Measurements from ENCODE around the gene NLRP1.

DNA sequence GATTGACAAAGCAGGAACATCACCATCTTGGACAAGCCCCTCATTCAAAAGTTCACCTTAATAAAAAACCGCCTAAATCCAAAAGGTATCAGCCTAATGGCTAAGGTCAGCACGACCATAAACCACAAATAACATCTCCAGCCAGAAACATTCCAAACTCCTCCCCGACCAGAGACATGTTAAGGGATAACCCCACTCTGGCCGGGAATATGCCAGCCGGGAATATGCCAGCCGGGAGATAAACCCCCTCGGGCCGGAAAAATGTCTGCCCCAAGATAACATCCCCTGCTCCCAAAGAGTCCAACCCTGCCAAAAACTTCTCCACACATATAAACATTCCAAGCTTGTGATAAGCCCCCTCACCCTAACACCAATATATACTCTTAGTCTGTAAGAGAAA is 116.9 kb downstream of the NLRP1 start:
- no peak for TF ChIP-seq POLR2A (IDR thresholded peaks at IDR 0.05)
- TF ChIP-seq, protein P1, sequence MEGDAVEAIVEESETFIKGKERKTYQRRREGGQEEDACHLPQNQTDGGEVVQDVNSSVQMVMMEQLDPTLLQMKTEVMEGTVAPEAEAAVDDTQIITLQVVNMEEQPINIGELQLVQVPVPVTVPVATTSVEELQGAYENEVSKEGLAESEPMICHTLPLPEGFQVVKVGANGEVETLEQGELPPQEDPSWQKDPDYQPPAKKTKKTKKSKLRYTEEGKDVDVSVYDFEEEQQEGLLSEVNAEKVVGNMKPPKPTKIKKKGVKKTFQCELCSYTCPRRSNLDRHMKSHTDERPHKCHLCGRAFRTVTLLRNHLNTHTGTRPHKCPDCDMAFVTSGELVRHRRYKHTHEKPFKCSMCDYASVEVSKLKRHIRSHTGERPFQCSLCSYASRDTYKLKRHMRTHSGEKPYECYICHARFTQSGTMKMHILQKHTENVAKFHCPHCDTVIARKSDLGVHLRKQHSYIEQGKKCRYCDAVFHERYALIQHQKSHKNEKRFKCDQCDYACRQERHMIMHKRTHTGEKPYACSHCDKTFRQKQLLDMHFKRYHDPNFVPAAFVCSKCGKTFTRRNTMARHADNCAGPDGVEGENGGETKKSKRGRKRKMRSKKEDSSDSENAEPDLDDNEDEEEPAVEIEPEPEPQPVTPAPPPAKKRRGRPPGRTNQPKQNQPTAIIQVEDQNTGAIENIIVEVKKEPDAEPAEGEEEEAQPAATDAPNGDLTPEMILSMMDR (IDR thresholded peaks at IDR 0.05) = no peak
